Measurements from ENCODE around the gene IGIP. TPM values are rescaled to one million over a fixed set of nuclear protein-coding genes. Genes with fewer than 3 reads are reported as not detected.

Gene IGIP
- total and polyA plus RNA-seq, 2 of the 8 experiments (the other 6 are each of a cell fraction or from before 2014, with no cell fraction given): 0.32 to 0.69 TPM

DNA sequence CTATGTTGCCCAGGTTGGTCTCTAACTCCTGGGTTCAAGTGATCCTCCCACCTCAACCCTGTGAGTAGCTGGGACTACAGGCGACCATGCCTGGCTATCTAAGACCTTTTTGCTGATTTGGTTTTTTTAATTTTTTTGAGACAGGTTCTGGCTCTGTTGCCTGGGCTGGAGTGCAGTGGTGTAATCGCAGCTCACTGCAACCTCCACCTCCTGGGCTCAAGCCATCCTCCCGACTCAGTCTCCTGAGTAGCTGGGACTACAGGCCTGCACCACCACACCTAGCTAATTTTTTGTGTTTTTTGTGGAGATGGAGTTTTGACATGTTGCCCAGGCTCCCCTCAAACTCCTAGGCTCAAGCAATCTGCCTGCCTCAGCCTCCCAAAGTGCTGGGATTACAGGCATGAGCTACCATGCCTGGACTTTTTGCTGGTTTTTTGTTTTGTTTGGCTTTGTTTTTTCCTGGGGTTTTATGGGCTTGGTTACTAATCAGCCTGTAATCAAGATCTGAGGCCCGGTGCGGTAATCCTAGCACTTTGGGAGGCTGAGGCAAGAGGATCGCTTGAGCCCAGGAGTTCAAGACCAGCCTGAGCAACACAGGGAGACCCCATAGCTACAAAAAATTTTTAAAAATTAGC lies 52.9 kb downstream of the IGIP start (continued):
- TF ChIP-seq RBBP5 (IDR thresholded peaks at IDR 0.05; ENCODE audit: borderline replicate concordance, low read depth, low read length): no peak
- TF ChIP-seq KDM4A (IDR thresholded peaks at IDR 0.05; ENCODE audit: low read depth, low read length, severe bottlenecking): no peak
- no peak for TF ChIP-seq CHD2 (IDR thresholded peaks at IDR 0.05; ENCODE audit: low read length)
- TF ChIP-seq CEBPB (IDR thresholded peaks at IDR 0.05; ENCODE audit: low read depth, low read length): no peak
- TF ChIP-seq BRCA1 (IDR thresholded peaks at IDR 0.05; ENCODE audit: low read depth, low read length): no peak
- TF ChIP-seq CBX5 (IDR thresholded peaks at IDR 0.05; ENCODE audit: low read depth, low read length): no peak
- TF ChIP-seq SUZ12 (IDR thresholded peaks at IDR 0.05; ENCODE audit: low read length): no peak
- no peak for TF ChIP-seq EGR1 (IDR thresholded peaks at IDR 0.05; ENCODE audit: borderline replicate concordance, low read depth, low read length)

Other genes starting within 250 kb of the IGIP start
- 0.21 and 0.54 TPM in 2 replicates for gene NRG2, start 82.6 kb upstream of the IGIP start, total RNA-seq (2021; fragmentation: NEBNext Ultra II Directional; extraction: Animal tissue kit (Norgen Biotek cat#: 25700))
- gene NRG2, start 82.6 kb upstream of the IGIP start, polyA plus RNA-seq (2011; rRNA removed): 0.27 and 0.49 TPM in 2 replicates
- 2.1 and 2.3 TPM in 2 replicates for gene PURA, start 11.8 kb upstream of the IGIP start, total RNA-seq (2021; fragmentation: NEBNext Ultra II Directional; extraction: Animal tissue kit (Norgen Biotek cat#: 25700))
- gene PURA, start 11.8 kb upstream of the IGIP start, polyA plus RNA-seq (2011; rRNA removed): 0.58 and 0.98 TPM in 2 replicates
- 25.0 and 28.1 TPM in 2 replicates for gene CYSTM1, start 49.3 kb downstream of the IGIP start, total RNA-seq (2021; fragmentation: NEBNext Ultra II Directional; extraction: Animal tissue kit (Norgen Biotek cat#: 25700))
- 38.8 and 47.8 TPM in 2 replicates for gene CYSTM1, start 49.3 kb downstream of the IGIP start, polyA plus RNA-seq (2011; rRNA removed)
- gene PFDN1, start 177.2 kb downstream of the IGIP start, total RNA-seq (2021; fragmentation: NEBNext Ultra II Directional; extraction: Animal tissue kit (Norgen Biotek cat#: 25700)): 52.6 and 53.0 TPM in 2 replicates
- 71.7 and 89.6 TPM in 2 replicates for gene PFDN1, start 177.2 kb downstream of the IGIP start, polyA plus RNA-seq (2011; rRNA removed)
- gene HBEGF, start 220.7 kb downstream of the IGIP start, total RNA-seq (2021; fragmentation: NEBNext Ultra II Directional; extraction: Animal tissue kit (Norgen Biotek cat#: 25700)): 2.5 and 2.8 TPM in 2 replicates
- gene HBEGF, start 220.7 kb downstream of the IGIP start, polyA plus RNA-seq (2011; rRNA removed): 2.1 and 2.4 TPM in 2 replicates
- gene SLC4A9, start 234.3 kb downstream of the IGIP start, total RNA-seq (2021; fragmentation: NEBNext Ultra II Directional; extraction: Animal tissue kit (Norgen Biotek cat#: 25700)): 0.15 and 0.28 TPM in 2 replicates
- 0.15 and 0.24 TPM in 2 replicates for gene SLC4A9, start 234.3 kb downstream of the IGIP start, polyA plus RNA-seq (2011; rRNA removed)

All from H1 (cell line).